ENCODE measurements around the gene TRAF1.
A peak's percentile ranks its signal among the peaks of the same experiment; 100 is the strongest.

Gene TRAF1

GRCh38 chr9:120940573-120940972 is 14.0 kb upstream of the TRAF1 start:
- no peak for DNase-seq (ENCODE audit: low read depth in 2 of 2)

GRCh38 chr9:120938851-120939250 is 12.3 kb upstream of the TRAF1 start:
- no peak for DNase-seq (ENCODE audit: low read depth in 2 of 2)

GRCh38 chr9:120937596-120937995 is 11.0 kb upstream of the TRAF1 start:
- no peak for DNase-seq (ENCODE audit: low read depth in 2 of 2)

- no peak for DNase-seq (ENCODE audit: low read depth in 2 of 2)
Measured at GRCh38 chr9:120937127-120937526, 10.5 kb upstream of the TRAF1 start.

GRCh38 chr9:120936764-120937122 is 10.1 kb upstream of the TRAF1 start:
- no peak for DNase-seq (ENCODE audit: low read depth in 2 of 2)

GRCh38 chr9:120936011-120936763 is 9.6 kb upstream of the TRAF1 start:
- DNase-seq (ENCODE audit: low read depth in 2 of 2), result peak; percentile 89 to 95

- no peak for DNase-seq (ENCODE audit: low read depth in 2 of 2)
Measured at GRCh38 chr9:120935383-120935857, 8.8 kb upstream of the TRAF1 start.

GRCh38 chr9:120934281-120934680 is 7.7 kb upstream of the TRAF1 start:
- no peak for DNase-seq (ENCODE audit: low read depth in 2 of 2)

GRCh38 chr9:120933310-120934055 is 6.9 kb upstream of the TRAF1 start:
- DNase-seq (ENCODE audit: low read depth in 2 of 2), result no peak

GRCh38 chr9:120932086-120932823 is 5.7 kb upstream of the TRAF1 start:
- no peak for DNase-seq (ENCODE audit: low read depth in 2 of 2)

GRCh38 chr9:120931231-120932085 is 4.9 kb upstream of the TRAF1 start:
- no peak for DNase-seq (ENCODE audit: low read depth in 2 of 2)

GRCh38 chr9:120929229-120929791 is 2.7 kb upstream of the TRAF1 start:
- no peak for DNase-seq (ENCODE audit: low read depth in 2 of 2)

GRCh38 chr9:120928483-120929228 is 2.1 kb upstream of the TRAF1 start:
- DNase-seq (ENCODE audit: low read depth in 2 of 2), result peak in 1 of 2 donors; percentile 72

- DNase-seq (ENCODE audit: low read depth in 2 of 2), result no peak
Measured at GRCh38 chr9:120928015-120928482, 1.5 kb upstream of the TRAF1 start.

- peak in 1 of 2 donors; percentile 9 for DNase-seq (ENCODE audit: low read depth in 2 of 2)
Measured at GRCh38 chr9:120927269-120928014, 846 bp upstream of the TRAF1 start.

GRCh38 chr9:120925535-120926396 is 830 bp downstream of the TRAF1 start:
- DNase-seq (ENCODE audit: low read depth in 2 of 2), result peak; percentile 70 to 75

GRCh38 chr9:120924698-120925534 is 1.7 kb downstream of the TRAF1 start:
- DNase-seq (ENCODE audit: low read depth in 2 of 2), result no peak
